ENCODE measurements around the gene TXNDC5.
"Not testable (repeated sequence)": the region's sequence is repeated elsewhere in the genome, so short reads cannot be mapped to it uniquely, and the experiment has no call there.

TXNDC5 gene

GRCh38 chr6:7895125-7895423 lies 15.5 kb downstream of the TXNDC5 start:
- DNase-seq (ENCODE audit: low spot score), result no peak

DNA sequence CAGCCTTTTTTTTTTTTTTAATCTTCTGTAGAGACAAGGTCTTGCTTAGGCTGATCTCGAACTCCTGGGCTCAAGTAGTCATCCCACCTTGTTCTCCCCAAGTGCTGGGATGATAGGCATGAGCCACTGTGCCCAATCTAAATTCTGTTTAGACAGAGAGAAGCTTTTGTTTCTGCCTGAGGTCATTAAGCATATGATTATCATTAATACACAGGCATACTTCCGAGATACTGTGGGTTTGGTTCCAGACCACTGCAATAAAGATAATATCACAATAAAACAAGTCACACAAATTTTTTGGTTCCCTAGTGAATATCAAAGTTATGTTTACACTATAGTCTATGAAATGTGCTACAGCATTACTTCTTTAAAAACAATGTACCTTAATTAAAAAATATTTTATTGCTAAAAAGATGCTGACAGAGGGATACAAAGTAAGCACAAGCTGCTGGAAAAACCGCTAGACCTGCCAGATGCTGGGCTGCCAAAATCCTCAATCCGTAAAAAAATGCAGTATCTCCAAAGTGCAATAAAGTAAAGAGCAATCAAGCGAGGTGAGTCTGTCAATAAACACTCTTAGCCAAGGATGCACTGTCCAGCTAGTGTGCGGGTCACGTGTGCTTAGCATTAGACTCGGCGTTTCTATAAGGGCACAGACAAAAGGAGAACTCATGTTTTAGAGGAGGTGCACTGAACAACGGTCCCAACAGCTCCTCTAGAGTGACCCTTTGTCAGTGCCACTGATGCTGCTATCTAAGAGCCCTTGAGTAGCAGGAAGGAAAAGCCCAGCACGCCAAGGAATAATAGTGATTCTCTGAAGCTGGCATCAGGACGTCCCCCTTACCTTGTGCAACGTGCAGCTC lies 16.1 kb downstream of the TXNDC5 start:
- DNase-seq (ENCODE audit: low spot score), result no peak

- no peak for DNase-seq (ENCODE audit: low spot score)
Observed at GRCh38 chr6:7893342-7893741, 17.2 kb downstream of the TXNDC5 start.

DNA sequence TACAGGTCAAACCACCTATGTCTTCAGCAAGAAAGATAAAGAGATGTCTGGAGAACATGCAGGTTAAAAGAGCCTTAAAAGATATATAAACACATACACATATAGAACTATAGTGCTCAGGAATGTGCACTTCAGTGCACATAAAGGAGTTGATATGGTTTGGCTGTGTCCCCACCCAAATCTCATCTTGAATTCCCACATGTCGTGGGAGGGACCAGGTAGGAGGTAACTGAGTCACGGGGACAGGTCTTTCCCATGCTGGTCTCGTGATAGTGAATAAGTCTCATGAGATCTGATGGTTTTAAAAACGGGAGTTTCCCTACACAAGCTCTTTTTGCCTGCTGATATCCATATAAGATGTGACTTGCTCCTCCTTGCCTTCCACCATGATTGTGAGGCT lies 18.2 kb downstream of the TXNDC5 start:
- not testable (repeated sequence) for DNase-seq (ENCODE audit: low spot score)

DNA sequence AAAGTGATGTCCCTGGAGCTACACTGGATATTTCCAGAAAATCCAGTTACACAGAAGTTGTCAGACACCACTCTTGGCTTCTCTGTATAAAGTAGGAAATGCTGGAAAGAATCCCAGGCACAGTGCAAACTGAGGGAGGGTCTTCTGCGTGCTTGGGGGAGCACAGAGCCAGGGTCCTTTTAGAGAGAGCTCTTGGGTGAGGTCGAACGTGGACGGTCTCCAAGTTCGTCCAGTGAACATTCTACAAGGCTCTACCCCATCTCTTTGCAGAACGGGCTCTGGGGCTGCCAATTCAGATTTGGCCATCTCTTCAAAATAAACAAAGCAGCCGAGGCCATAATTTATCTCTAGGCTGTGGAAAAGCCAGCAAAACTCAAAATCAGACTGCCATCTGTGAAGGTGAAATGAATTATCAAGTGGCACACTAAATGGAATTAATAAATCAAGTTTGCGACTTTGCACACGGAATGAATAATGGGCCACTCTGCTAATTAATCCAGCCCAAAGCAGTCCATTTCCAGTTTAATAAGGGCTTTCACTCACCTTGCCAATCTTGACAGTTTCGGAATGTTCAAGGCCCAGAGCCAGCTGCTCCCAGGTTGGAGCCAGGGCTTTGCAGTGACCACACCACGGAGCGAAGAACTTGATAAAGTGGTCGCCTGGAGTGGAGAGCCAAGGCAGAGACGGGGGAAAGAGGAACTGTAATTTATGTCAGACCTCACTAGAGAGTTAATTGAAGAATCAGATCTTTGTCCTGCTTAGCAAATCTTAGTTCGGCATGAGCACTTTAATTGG lies 19.3 kb downstream of the TXNDC5 start:
- DNase-seq (ENCODE audit: low spot score), result no peak

- DNase-seq (ENCODE audit: low spot score), result no peak
Observed at GRCh38 chr6:7888587-7889357, 21.8 kb downstream of the TXNDC5 start.

- DNase-seq (ENCODE audit: low spot score), result no peak
Observed at GRCh38 chr6:7887278-7887991, 23.2 kb downstream of the TXNDC5 start.

GRCh38 chr6:7886132-7886531 lies 24.5 kb downstream of the TXNDC5 start:
- no peak for DNase-seq (ENCODE audit: low spot score)

GRCh38 chr6:7883381-7883780 lies 27.2 kb downstream of the TXNDC5 start:
- no peak for DNase-seq (ENCODE audit: low spot score)

GRCh38 chr6:7882505-7883257 lies 27.9 kb downstream of the TXNDC5 start:
- DNase-seq (ENCODE audit: low spot score), result no peak

DNA sequence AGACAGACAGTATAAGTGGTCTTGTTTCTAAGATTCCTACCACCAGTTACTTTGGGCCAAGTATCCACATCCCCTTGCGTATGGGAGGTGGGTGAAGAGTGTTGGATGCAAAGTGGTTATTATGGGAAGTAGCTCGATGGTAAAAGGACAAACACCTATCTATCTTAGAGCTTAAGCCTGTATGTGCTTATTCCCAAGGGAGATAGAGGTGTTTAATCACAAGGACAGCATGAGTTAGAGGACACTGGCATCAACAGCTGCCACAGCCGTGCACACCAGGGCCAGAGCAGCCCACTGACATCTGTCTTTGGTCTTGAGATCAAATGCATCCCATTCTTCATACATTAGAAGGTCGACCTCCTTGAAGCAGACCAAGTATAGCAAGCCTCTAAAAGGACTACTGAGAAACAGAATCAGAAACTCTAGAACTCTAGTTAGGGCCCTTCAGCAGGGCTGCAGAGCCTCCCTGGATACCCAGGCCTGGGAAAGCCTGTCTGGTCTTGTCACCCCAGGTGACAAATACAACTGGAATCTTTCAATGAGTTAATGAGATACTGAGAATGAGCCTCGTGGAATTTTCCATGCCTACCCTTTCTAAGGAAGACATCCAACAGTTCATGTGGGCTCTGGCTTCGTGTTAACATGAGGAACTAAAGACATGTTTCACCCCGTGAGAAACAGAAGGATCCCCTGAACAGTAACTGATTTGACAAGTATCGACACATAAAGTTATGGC lies 28.7 kb downstream of the TXNDC5 start:
- DNase-seq (ENCODE audit: low spot score), result no peak

DNA sequence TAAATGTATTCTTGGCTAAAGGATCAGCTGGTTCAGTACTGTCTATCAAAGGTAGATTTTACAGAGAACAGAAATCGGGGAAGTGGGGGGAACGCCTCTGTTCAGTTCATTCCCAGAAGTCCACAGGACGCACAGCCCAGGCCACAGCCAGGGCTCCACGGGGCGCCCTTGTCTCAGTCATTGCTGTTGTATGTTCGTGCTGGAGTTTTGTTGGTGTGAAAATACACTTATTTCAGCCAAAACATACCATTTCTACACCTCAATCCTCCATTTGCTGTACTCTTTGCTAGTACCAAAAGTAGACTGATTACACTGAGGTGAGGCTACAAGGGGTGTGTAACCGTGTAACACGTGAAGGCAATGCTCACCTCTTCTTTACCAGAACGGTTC lies 29.9 kb downstream of the TXNDC5 start:
- no peak for DNase-seq (ENCODE audit: low spot score)

- DNase-seq (ENCODE audit: low spot score), result no peak
Observed at GRCh38 chr6:7879980-7880717, 30.4 kb downstream of the TXNDC5 start.

DNA sequence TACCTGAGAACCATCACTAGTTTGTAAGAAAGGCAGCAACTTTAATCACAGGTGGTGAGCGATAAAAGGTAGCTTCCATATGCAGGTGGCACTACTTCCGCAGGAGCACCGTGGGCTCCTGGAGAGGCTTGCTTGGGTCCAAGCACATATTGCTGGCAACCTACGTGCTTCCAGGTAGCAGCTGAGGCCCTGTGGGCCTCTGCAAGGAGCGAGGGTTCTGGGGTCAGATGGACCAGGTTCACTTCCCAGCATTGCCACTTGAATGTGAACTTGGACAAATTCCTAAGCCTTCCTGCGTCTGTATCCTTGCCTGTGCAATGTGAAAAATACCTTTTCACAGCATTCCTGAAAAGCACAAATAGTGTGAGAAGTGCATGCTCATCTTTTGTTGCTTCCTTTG lies 31.0 kb downstream of the TXNDC5 start:
- no peak for DNase-seq (ENCODE audit: low spot score)

- no peak for DNase-seq (ENCODE audit: low spot score)
Observed at GRCh38 chr6:7879043-7879442, 31.5 kb downstream of the TXNDC5 start.

DNA sequence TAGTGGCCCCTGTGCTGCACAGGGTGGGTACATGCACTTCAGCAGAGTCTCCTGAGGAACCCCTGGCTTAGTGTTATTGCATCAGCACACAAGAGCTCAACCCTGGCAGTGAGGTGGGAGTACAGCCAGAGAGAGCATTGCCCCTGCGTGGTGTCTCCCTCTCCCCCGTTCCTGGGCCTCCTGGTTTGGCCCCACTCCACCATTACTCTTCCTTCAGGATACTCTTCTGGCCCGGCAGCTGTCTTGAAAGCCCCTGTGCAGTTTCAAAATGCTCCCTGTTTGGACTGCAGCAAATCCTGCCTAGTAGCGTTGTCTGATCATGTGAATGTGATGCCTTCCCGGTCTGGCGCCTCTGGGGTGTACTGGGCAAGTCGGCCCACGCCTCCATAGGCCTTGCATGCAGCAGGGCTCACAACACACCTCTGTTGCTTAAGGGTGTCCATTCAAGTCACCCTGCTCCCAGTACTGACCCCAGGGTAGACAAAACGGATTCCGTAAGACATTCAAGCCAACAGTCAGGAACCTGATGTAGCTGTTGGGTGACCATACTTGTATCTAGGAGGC lies 32.1 kb downstream of the TXNDC5 start:
- no peak for DNase-seq (ENCODE audit: low spot score)

DNA sequence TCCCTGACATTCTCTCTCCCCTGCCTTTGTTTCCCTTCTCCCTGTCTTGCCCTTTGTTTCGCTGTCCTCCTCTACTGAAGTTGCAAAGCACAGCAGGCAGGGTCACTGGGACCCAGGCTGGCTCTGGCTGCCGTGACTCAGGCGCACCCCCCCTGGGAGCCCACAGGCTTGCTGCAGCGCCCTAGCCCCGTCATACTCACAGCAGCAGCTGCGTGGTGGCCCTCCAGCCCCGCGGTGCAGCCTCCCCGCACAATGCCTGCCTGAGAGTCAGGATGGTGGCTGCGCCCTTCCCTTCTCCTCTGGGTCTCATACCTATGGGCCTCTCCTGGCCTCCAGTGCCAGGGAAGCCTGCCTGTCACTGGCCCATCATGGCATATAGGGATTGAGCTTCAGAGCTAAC lies 41.7 kb downstream of the TXNDC5 start:
- no peak for DNase-seq (ENCODE audit: low spot score)

- DNase-seq (ENCODE audit: low spot score), result no peak
Observed at GRCh38 chr6:7866526-7866925, 44.1 kb downstream of the TXNDC5 start.

DNA sequence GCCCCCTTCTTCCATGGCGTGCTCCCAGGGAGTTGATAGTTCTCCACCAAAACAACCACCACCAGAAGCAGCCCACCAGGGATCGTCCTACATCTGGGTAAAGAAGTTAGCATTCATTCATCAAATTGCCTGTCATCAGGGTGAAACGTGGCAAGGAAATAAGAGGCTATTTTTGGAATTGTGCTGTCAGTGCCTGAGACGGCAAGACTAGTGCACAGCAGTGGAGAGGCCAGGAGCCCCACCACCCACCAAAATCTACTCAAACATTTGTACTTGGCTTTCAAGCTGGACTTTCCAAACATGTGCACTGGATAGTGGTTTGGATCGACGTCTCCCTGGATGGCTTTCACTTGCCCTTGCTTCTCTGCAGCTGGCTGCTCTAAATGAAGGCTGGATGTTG lies 44.8 kb downstream of the TXNDC5 start:
- DNase-seq (ENCODE audit: low spot score), result no peak

GRCh38 chr6:7859591-7859990 lies 51.0 kb downstream of the TXNDC5 start:
- DNase-seq (ENCODE audit: low spot score), result no peak
